Muscle of leg (tissue), 11 donors: ENCODE data around the gene PLXNB3. TPM values are rescaled to one million over a fixed set of nuclear protein-coding genes. Genes with fewer than 3 reads are reported as not detected.
"Not testable (repeated sequence)": the region's sequence is repeated elsewhere in the genome, so short reads cannot be mapped to it uniquely, and the experiment has no call there.

Experiments used
- DNase-seq: peaks from one replicate; pipeline ENCODE4 v3.0.0; 2013
- H3K27ac ChIP-seq: one replicate; pipeline ENCODE4 v1.5.1; 2013; ENCODE audit warnings: mild to moderate bottlenecking, low read length, control low read depth
- H3K27me3 ChIP-seq: one replicate; pipeline ENCODE4 v1.6.1; 2013; ENCODE audit warnings: low read length; ENCODE audit not compliant: control insufficient read depth, insufficient read depth
- H3K36me3 ChIP-seq: one replicate; pipeline ENCODE4 v1.6.1; 2013; ENCODE audit warnings: low read length; ENCODE audit not compliant: control insufficient read depth, insufficient read depth
- H3K4me1 ChIP-seq: one replicate; pipeline ENCODE4 v1.6.1; 2013; ENCODE audit warnings: low read length; ENCODE audit not compliant: control insufficient read depth, insufficient read depth
- H3K4me3 ChIP-seq: one replicate; pipeline ENCODE4 v1.5.1; 2013; ENCODE audit warnings: low read length, control low read depth
- H3K9me3 ChIP-seq: replicated peaks from 2 replicates; pipeline ENCODE4 v1.6.1; 2013; ENCODE audit warnings: low read depth, low read length; ENCODE audit not compliant: control insufficient read depth
- WGBS: methylation state at CpG from one replicate; pipeline ENCODE4 v1.1.5; 2013; ENCODE audit warnings: missing lambda C conversion rate; ENCODE audit not compliant: insufficient coverage; 5-methylcytosine and 5-hydroxymethylcytosine counted together
- polyA plus RNA-seq, 8 donors: library from polyadenylated mRNA; unstranded; fragments of 120-200 nt; gene quantifications; one replicate each; pipeline versions ENCODE4 v1.2.1 to v1.2.3, GENCODE V29; 2013; ENCODE audit warnings: inconsistent platforms in 1 of 8, low replicate concordance in 1 of 8; ENCODE audit not compliant: insufficient read length in 8 of 8, insufficient read depth in 1 of 8
- total RNA-seq: library from RNA; stranded (reverse); fragments of 120-200 nt; gene quantifications from one replicate; pipeline ENCODE4 v1.2.4, GENCODE V29; 2013

Gene PLXNB3
- total and polyA plus RNA-seq, 9 donors, result 0.89 to 8.9 (median 2.7) TPM

DNA sequence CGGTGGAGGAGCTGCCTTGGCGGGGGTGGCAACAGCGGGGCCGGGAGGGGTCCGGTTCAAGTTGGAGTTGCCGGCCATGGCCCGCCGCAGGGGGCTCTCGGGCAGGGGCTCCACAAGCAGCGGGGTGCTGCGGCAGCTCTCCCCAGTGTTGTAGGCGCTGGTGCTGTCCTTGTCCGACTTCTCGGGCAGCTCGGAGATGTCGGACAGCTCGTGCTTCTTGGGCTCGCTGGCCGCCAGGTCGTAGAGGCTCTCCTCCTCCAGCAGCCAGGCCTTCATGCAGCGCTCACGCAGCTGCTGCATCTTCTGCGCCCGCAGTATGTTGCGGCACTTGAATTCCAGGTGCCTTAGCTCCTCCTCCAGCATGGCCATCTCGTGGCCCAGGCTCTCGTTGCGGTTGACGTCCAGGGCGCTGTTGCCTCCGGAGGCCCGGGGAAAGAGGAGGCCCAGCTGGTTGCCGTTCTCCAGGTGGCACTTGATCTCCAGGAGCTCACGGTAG lies 40.1 kb downstream of the PLXNB3 start:
- peaks cover 3% of the 10 kb centered on the region for H3K36me3 ChIP-seq
- WGBS, result 89% methylated on average over 34 of the region's 34 CpGs
- no peaks in the 10 kb centered on the region for H3K4me1 ChIP-seq
- H3K27me3 ChIP-seq, result no peaks in the 10 kb centered on the region
- peaks cover 3% of the 10 kb centered on the region for H3K9me3 ChIP-seq
- H3K27ac ChIP-seq, result no peak overlapping the region
- no peak overlapping the region for H3K4me3 ChIP-seq
- no peak for DNase-seq

GRCh38 chrX:153804621-153805020 lies 40.6 kb downstream of the PLXNB3 start:
- Histone ChIP-seq H3K9me3 (peaks cover 3% of the 10 kb centered on the region), H3K27me3 (no peaks in the 10 kb centered on the region), H3K36me3 (no peaks in the 10 kb centered on the region), H3K4me1 (no peaks in the 10 kb centered on the region), H3K27ac (no peak overlapping the region), H3K4me3 (no peak overlapping the region)
- WGBS, result 88% methylated on average over 24 of the region's 25 CpGs
- DNase-seq, result no peak

DNA sequence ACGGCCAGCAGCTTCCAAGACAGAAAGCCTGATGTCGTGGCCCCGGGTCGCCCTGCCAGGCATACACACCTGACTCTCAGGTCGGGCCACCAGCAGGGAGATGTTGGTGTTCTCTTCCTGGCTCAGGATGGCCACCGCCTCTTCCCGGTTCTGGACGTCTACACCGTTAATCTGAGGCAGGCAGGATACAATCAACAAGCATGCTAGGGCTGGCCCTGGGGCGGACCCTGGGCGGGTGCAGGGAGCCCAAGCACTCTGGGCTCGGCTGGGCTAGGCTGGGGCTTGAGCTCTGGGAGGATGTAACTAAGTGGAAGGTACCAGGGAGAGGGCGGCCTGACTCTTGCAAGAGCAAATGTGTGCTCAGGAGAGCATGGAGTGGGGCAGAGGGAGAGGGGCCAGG lies 41.4 kb downstream of the PLXNB3 start:
- Histone ChIP-seq H3K4me1 (no peaks in the 10 kb centered on the region), H3K36me3 (no peaks in the 10 kb centered on the region), H3K27ac (no peak overlapping the region), H3K27me3 (peaks cover 7% of the 10 kb centered on the region), H3K9me3 (peaks cover 3% of the 10 kb centered on the region), H3K4me3 (no peak overlapping the region)
- DNase-seq, result no peak
- 87% methylated on average over 11 of the region's 13 CpGs for WGBS

DNA sequence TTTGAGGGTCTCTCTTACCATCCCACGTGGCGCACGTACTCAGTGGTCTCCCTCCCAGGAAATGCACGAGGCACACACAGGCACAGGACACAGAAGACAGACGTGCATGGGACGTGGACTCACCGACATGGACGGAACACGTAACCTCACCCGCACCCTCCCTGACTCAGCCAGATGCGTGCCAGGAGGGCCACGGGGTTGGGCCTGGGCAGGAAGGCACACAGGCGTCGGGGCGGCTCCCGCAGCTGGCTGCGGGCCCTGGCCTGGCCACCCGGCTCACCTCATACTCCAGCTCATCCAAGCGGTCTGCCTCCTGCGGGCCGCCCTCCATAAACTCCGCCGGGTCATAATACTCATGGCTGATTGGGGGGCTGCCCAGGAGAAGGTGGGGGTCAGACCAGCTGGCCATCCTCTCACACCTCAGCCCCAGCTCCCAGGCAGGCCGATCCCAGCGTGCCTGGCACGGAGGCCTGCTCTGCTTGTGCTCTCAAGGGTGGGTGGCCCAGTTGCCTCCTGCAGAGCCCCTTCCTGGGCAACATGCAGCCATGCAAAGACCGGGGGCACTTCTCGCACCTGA lies 43.0 kb downstream of the PLXNB3 start:
- Histone ChIP-seq H3K9me3 (peaks cover 3% of the 10 kb centered on the region), H3K4me1 (no peaks in the 10 kb centered on the region), H3K27me3 (peaks cover 8% of the 10 kb centered on the region), H3K27ac (no peak overlapping the region), H3K4me3 (no peak overlapping the region), H3K36me3 (no peaks in the 10 kb centered on the region)
- no peak for DNase-seq
- 82% methylated on average over 27 of the region's 28 CpGs for WGBS

- H3K36me3 ChIP-seq, result no peaks in the 10 kb centered on the region
- H3K27me3 ChIP-seq, result peaks cover 11% of the 10 kb centered on the region
- no peak overlapping the region for H3K27ac ChIP-seq
- WGBS, result 93% methylated on average over 19 of the region's 19 CpGs
- H3K9me3 ChIP-seq, result peaks cover 3% of the 10 kb centered on the region
- no peak for DNase-seq
- H3K4me3 ChIP-seq, result no peak overlapping the region
- H3K4me1 ChIP-seq, result no peaks in the 10 kb centered on the region
Measured at GRCh38 chrX:153807976-153808375, 43.9 kb downstream of the PLXNB3 start.

GRCh38 chrX:153812220-153812619 lies 48.2 kb downstream of the PLXNB3 start:
- no peak for DNase-seq
- Histone ChIP-seq H3K27me3 (peaks cover 17% of the 10 kb centered on the region), H3K9me3 (peaks cover 3% of the 10 kb centered on the region), H3K36me3 (no peaks in the 10 kb centered on the region), H3K4me3 (no peak overlapping the region), H3K27ac (no peak overlapping the region), H3K4me1 (no peaks in the 10 kb centered on the region)
- 56% methylated on average over 12 of the region's 14 CpGs for WGBS

GRCh38 chrX:153813161-153813560 lies 49.1 kb downstream of the PLXNB3 start:
- Histone ChIP-seq H3K27ac (no peak overlapping the region), H3K9me3 (peaks cover 3% of the 10 kb centered on the region), H3K36me3 (no peaks in the 10 kb centered on the region), H3K4me1 (no peaks in the 10 kb centered on the region), H3K27me3 (peaks cover 20% of the 10 kb centered on the region), H3K4me3 (no peak overlapping the region)
- 97% methylated on average over 3 of the region's 5 CpGs for WGBS
- DNase-seq, result no peak

- Histone ChIP-seq H3K27me3 (peaks cover 27% of the 10 kb centered on the region), H3K36me3 (no peaks in the 10 kb centered on the region), H3K9me3 (no peaks in the 10 kb centered on the region), H3K27ac (no peak overlapping the region), H3K4me3 (no peak overlapping the region), H3K4me1 (peaks cover 7% of the 10 kb centered on the region)
- DNase-seq, result no peak
- WGBS, result 71% methylated on average over 17 of the region's 19 CpGs
Measured at GRCh38 chrX:153814591-153815315, 50.7 kb downstream of the PLXNB3 start.

- peaks cover 29% of the 10 kb centered on the region for H3K27me3 ChIP-seq
- DNase-seq, result no peak
- no peak overlapping the region for H3K4me3 ChIP-seq
- 64% methylated on average over 9 of the region's 25 CpGs for WGBS
- peaks cover 7% of the 10 kb centered on the region for H3K4me1 ChIP-seq
- H3K27ac ChIP-seq, result no peak overlapping the region
- no peaks in the 10 kb centered on the region for H3K9me3 ChIP-seq
- H3K36me3 ChIP-seq, result no peaks in the 10 kb centered on the region
Measured at GRCh38 chrX:153816831-153817690, 53.0 kb downstream of the PLXNB3 start.

DNA sequence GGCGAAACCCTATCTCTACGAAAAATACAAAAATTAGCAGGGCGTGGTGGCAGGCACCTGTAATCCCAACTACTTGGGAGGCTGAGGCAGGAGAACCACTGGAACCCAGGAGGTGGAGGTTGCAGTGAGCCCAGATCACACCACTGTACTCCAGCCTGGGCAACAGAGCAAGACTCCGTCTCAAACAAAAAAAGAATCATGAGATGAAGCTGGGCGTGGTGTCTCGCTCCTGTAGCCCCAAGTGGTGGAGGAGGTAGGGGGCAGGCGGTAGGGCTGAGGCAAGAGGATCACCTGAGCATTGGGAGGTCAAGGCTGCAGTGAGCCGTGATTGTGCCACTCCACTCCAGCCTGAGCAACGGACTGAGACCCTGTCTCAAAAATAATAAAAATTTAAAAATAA lies 54.0 kb downstream of the PLXNB3 start:
- H3K27ac ChIP-seq, H3K4me1 ChIP-seq, H3K9me3 ChIP-seq, H3K36me3 ChIP-seq, DNase-seq, H3K4me3 ChIP-seq: not testable (repeated sequence)
- WGBS, result 95% methylated on average over 3 of the region's 9 CpGs
- H3K27me3 ChIP-seq, result peaks cover 26% of the 10 kb centered on the region
